ENCODE results near the gene SFXN2.

- TF ChIP-seq CTCF (IDR thresholded peaks at IDR 0.05; ENCODE audit: poor library complexity) (no peak), EZH2 (IDR thresholded peaks at IDR 0.05; ENCODE audit: borderline replicate concordance) (no peak)
Measured at GRCh38 chr10:102752266-102752930, 38.0 kb downstream of the SFXN2 start.

All from hepatocyte (in vitro differentiated cells).